ENCODE results near the gene YJU2. TPM values are rescaled to one million over a fixed set of nuclear protein-coding genes. Genes with fewer than 3 reads are reported as not detected.
"Not testable (repeated sequence)": the region's sequence is repeated elsewhere in the genome, so short reads cannot be mapped to it uniquely, and the experiment has no call there.

The YJU2 gene
- total and polyA plus RNA-seq, 2 experiments from 2014 or later: 28.8 to 33.4 TPM

DNA sequence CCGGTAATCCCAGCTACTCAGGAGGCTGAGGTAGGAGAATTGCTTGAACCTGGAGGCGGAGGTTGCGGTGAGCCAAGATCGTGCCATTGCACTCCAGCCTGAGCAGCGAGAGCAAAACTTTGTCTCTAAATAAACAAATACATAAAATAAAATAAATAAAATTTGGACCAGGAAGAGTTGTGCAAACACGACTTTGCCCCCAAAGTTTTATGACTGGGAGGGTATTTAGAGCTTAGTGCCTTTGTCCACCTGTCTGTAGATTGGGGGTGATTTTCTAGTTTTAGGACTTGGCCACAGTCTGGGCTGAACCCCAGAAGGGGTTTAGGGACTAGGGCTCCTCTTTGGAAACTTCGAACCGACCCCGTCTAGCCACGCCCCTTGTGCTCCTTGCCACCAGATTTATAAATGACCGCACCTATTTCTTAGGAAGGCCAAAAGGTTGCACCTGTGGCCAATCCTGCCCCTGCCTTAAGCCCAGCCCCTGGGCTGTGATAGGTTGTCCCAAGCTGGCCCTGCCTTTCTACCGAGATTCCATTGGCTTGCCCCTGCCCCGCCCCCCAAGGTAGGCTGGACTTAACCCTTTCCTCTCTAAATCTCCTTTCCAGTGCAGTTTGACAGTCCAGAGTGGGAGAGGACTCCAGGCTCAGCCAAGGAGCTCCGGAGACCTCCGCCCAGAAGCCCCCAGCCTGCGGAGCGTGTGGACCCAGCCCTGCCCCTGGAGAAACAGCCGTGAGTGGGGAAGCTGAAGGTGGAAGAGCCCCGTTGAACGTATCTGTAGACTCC is 37.5 kb downstream of the YJU2 start:
- no peaks in the 10 kb centered on the region for H4K20me1 ChIP-seq (replicated peaks; ENCODE audit: insufficient read depth)
- peak overlapping the region; percentile 55; the same call in 1 of the 2 replicates for H3K4me2 ChIP-seq
- H3K9me2 ChIP-seq (ENCODE audit: insufficient read depth): no peaks in the 10 kb centered on the region
- H3K79me2 ChIP-seq (replicated peaks; ENCODE audit: insufficient read depth): no peaks in the 10 kb centered on the region
- no peaks in the 10 kb centered on the region for H3K9me3 Mint-ChIP-seq
- H3K36me3 ChIP-seq (ENCODE audit: insufficient read depth): no peaks in the 10 kb centered on the region
- no peaks in the 10 kb centered on the region for H3K36me3 Mint-ChIP-seq (ENCODE audit: low read depth)
- H3K4me3 ChIP-seq: peak overlapping the region; percentile 24; the same call in 1 of the 2 replicates
- H3K4me3 Mint-ChIP-seq: peak overlapping the region; percentile 57
- peak; percentile 96 for ATAC-seq
- H3F3A ChIP-seq (replicated peaks; ENCODE audit: low read depth): no peaks in the 10 kb centered on the region
- H3K27ac Mint-ChIP-seq: no peak overlapping the region; the same call in 1 of the 2 replicates
- peaks cover 2% of the 10 kb centered on the region; the same call in 1 of the 3 replicates for H3K4me1 Mint-ChIP-seq
- H3K27ac ChIP-seq (ENCODE audit: low read depth): no peak overlapping the region
- no peaks in the 10 kb centered on the region; the same call in 1 of the 2 replicates for H3K4me1 ChIP-seq (ENCODE audit: insufficient read depth)
- H2AFZ ChIP-seq: peak overlapping the region; percentile 19; the same call in 1 of the 2 replicates
- peaks cover 29% of the 10 kb centered on the region for H3K27me3 ChIP-seq (ENCODE audit: insufficient read depth)
- H3K27me3 Mint-ChIP-seq (ENCODE audit: insufficient read depth, low read depth, poor library complexity): peaks cover 30% of the 10 kb centered on the region
- peak; percentile 98 for DNase-seq (ENCODE audit: low spot score)
- TF ChIP-seq EZH2 (IDR thresholded peaks at IDR 0.05; ENCODE audit: low read depth, unreplicated experiment) (no peak), STAT1 (IDR thresholded peaks at IDR 0.05; ENCODE audit: unreplicated experiment) (no peak), EZH2phosphoT487 (IDR thresholded peaks at IDR 0.05; ENCODE audit: unreplicated experiment) (no peak)
- TF ChIP-seq, protein P1, sequence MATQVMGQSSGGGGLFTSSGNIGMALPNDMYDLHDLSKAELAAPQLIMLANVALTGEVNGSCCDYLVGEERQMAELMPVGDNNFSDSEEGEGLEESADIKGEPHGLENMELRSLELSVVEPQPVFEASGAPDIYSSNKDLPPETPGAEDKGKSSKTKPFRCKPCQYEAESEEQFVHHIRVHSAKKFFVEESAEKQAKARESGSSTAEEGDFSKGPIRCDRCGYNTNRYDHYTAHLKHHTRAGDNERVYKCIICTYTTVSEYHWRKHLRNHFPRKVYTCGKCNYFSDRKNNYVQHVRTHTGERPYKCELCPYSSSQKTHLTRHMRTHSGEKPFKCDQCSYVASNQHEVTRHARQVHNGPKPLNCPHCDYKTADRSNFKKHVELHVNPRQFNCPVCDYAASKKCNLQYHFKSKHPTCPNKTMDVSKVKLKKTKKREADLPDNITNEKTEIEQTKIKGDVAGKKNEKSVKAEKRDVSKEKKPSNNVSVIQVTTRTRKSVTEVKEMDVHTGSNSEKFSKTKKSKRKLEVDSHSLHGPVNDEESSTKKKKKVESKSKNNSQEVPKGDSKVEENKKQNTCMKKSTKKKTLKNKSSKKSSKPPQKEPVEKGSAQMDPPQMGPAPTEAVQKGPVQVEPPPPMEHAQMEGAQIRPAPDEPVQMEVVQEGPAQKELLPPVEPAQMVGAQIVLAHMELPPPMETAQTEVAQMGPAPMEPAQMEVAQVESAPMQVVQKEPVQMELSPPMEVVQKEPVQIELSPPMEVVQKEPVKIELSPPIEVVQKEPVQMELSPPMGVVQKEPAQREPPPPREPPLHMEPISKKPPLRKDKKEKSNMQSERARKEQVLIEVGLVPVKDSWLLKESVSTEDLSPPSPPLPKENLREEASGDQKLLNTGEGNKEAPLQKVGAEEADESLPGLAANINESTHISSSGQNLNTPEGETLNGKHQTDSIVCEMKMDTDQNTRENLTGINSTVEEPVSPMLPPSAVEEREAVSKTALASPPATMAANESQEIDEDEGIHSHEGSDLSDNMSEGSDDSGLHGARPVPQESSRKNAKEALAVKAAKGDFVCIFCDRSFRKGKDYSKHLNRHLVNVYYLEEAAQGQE (IDR thresholded peaks at IDR 0.05; ENCODE audit: unreplicated experiment): no peak

DNA sequence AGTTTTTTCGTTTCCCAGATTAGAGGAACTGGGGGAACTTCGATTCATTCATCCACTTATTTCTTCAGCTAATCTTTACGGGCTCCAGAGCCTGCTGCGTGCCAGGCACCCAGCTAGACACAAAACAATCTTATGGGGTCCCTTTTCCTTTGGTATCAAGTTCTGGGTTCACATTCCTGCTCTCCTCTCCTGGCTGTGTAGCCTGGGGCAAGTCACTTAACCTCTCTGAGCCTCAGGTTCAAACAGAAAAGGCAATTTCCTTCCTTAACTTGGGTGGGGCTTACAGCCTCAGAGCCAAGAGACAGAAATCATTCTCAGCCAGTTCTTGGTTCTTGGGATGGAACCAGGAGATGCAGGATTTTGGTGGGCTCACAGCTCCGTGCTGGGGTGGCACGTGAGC is 38.1 kb downstream of the YJU2 start:
- no peak for ATAC-seq
- H3K27ac ChIP-seq (ENCODE audit: low read depth): no peak overlapping the region
- no peaks in the 10 kb centered on the region for H3F3A ChIP-seq (replicated peaks; ENCODE audit: low read depth)
- no peak overlapping the region for H3K4me3 Mint-ChIP-seq
- H3K36me3 Mint-ChIP-seq (ENCODE audit: low read depth): no peaks in the 10 kb centered on the region
- H3K4me2 ChIP-seq: no peak overlapping the region
- no peak overlapping the region; the same call in 1 of the 2 replicates for H3K4me3 ChIP-seq
- peaks cover 26% of the 10 kb centered on the region for H3K27me3 Mint-ChIP-seq (ENCODE audit: insufficient read depth, low read depth, poor library complexity)
- H2AFZ ChIP-seq: 0 out of 2 replicates have a peak overlapping the region, but pooled peaks have one; percentile 19
- no peak overlapping the region for H3K27ac Mint-ChIP-seq
- TF ChIP-seq, protein P1 (IDR thresholded peaks at IDR 0.05; ENCODE audit: unreplicated experiment): no peak
- TF ChIP-seq ZNF331 (CRISPR knock-in tag; IDR thresholded peaks at IDR 0.05; ENCODE audit: low read depth) (no peak), JUNB (IDR thresholded peaks at IDR 0.05; ENCODE audit: unreplicated experiment) (no peak)
- TF ChIP-seq, protein P2, sequence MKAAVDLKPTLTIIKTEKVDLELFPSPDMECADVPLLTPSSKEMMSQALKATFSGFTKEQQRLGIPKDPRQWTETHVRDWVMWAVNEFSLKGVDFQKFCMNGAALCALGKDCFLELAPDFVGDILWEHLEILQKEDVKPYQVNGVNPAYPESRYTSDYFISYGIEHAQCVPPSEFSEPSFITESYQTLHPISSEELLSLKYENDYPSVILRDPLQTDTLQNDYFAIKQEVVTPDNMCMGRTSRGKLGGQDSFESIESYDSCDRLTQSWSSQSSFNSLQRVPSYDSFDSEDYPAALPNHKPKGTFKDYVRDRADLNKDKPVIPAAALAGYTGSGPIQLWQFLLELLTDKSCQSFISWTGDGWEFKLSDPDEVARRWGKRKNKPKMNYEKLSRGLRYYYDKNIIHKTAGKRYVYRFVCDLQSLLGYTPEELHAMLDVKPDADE (IDR thresholded peaks at IDR 0.05): no peak
- H3K27me3 ChIP-seq (ENCODE audit: insufficient read depth): peaks cover 23% of the 10 kb centered on the region
- H4K20me1 ChIP-seq (replicated peaks; ENCODE audit: insufficient read depth): no peaks in the 10 kb centered on the region
- H3K9me2 ChIP-seq (ENCODE audit: insufficient read depth): no peaks in the 10 kb centered on the region
- no peaks in the 10 kb centered on the region for H3K79me2 ChIP-seq (replicated peaks; ENCODE audit: insufficient read depth)
- no peaks in the 10 kb centered on the region for H3K36me3 ChIP-seq (ENCODE audit: insufficient read depth)
- no peaks in the 10 kb centered on the region for H3K4me1 ChIP-seq (ENCODE audit: insufficient read depth)
- H3K4me1 Mint-ChIP-seq: peaks cover 2% of the 10 kb centered on the region; the same call in 1 of the 3 replicates
- H3K9me3 Mint-ChIP-seq: no peaks in the 10 kb centered on the region
- DNase-seq (ENCODE audit: low spot score): no peak

DNA sequence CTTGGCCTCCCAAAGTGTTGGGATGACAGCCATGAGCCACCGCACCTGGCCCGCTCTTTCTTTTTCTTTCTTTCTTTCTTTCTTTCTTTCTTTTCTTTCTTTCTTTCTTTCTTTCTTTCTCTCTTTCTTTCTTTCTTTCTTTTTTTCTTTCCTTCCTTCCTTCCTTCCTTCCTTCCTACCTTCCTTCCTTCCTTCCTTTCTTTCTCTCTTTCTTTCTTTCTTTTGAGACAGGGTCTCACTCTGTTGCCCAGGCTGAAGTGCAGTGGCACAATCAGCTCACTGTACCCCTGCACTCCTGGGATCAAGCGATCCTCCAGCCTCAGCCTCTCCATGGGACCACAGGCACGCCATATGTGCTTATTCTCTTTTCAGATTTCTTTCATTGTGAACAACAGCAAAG is 39.3 kb downstream of the YJU2 start:
- H3F3A ChIP-seq (replicated peaks; ENCODE audit: low read depth); ATAC-seq; H3K27ac Mint-ChIP-seq; H3K4me2 ChIP-seq; H3K4me1 Mint-ChIP-seq; H3K36me3 Mint-ChIP-seq (ENCODE audit: low read depth); H3K9me2 ChIP-seq (ENCODE audit: insufficient read depth); H3K79me2 ChIP-seq (replicated peaks; ENCODE audit: insufficient read depth); H2AFZ ChIP-seq; H3K4me3 ChIP-seq; H3K9me3 Mint-ChIP-seq; H3K27ac ChIP-seq (ENCODE audit: low read depth); H3K4me3 Mint-ChIP-seq; H3K4me1 ChIP-seq (ENCODE audit: insufficient read depth); H3K36me3 ChIP-seq (ENCODE audit: insufficient read depth); DNase-seq (ENCODE audit: low spot score); H4K20me1 ChIP-seq (replicated peaks; ENCODE audit: insufficient read depth): not testable (repeated sequence)
- peaks cover 15% of the 10 kb centered on the region for H3K27me3 Mint-ChIP-seq (ENCODE audit: insufficient read depth, low read depth, poor library complexity)
- peaks cover 12% of the 10 kb centered on the region for H3K27me3 ChIP-seq (ENCODE audit: insufficient read depth)
